Measurements from ENCODE around the gene BANF1. TPM values are rescaled to one million over a fixed set of nuclear protein-coding genes. Genes with fewer than 3 reads are reported as not detected.
A peak's percentile ranks its signal among the peaks of the same experiment; 100 is the strongest.

Gene BANF1
- polyA plus RNA-seq, 1 donor (not counting 4 experiments of a cell fraction or from before 2014, with no cell fraction given), result 154 TPM

DNA sequence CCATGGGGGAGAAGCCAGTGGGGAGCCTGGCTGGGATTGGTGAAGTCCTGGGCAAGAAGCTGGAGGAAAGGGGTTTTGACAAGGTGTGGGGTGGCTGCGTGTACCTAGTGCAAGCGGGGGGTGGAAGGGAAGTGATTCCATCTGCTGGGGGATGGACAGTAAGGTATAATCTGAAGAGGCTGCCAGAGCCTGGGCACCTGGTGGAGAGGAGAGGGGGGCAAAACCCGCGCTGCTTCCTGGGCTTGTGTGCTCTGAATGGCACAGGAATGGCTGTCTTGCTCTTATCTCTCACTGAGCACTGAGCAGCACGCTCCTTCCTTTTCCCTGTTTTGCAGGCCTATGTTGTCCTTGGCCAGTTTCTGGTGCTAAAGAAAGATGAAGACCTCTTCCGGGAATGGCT is 988 bp downstream of the BANF1 start:
- no peak for FAIRE-seq
- dilution Hi-C loops (cut with MboI; ENCODE audit: extremely low pct_ligation_motif_present, low sequenced_read_pairs), result no loop called here

GRCh38 chr11:66004186-66004585 is 1.9 kb downstream of the BANF1 start:
- no peak overlapping the region for H3K27ac ChIP-seq (ENCODE audit: control insufficient read depth, insufficient read depth, low read length)
- dilution Hi-C loops (cut with MboI; ENCODE audit: extremely low pct_ligation_motif_present, low sequenced_read_pairs), result no loop called here
- no peak overlapping the region for H3K9ac ChIP-seq (ENCODE audit: control insufficient read depth, extremely low read depth, insufficient read depth, low read length)
- H3K79me2 ChIP-seq (ENCODE audit: control insufficient read depth, insufficient read depth, low read length), result peaks cover 40% of the 10 kb centered on the region
- peaks cover 15 to 19% of the 10 kb centered on the region in 2 experiments for H3K36me3 ChIP-seq (ENCODE audit: control insufficient read depth in 2 of 2, extremely low read depth in 1 of 2, insufficient read depth in 2 of 2, low read length in 2 of 2)
- peaks cover 2% of the 10 kb centered on the region for H3K9me1 ChIP-seq (ENCODE audit: control insufficient read depth, extremely low read depth, insufficient read depth, low read length)
- H3K4me3 ChIP-seq (ENCODE audit: control insufficient read depth in 2 of 3, extremely low read depth in 1 of 3, insufficient read depth in 2 of 3, low read depth in 1 of 3, low read length in 3 of 3), result no peak overlapping the region
- no peak overlapping the region for H2AFZ ChIP-seq (ENCODE audit: control insufficient read depth, low read length)
- FAIRE-seq, result no peak
- no peak for DNase-seq (ENCODE audit: low read depth, low spot score)
- no peaks in the 10 kb centered on the region for H3K9me3 ChIP-seq (ENCODE audit: control insufficient read depth, low read depth, low read length)
- H3K27me3 ChIP-seq (ENCODE audit: control insufficient read depth, extremely low read depth, insufficient read depth, low read length), result no peaks in the 10 kb centered on the region
- TF ChIP-seq, protein P1, sequence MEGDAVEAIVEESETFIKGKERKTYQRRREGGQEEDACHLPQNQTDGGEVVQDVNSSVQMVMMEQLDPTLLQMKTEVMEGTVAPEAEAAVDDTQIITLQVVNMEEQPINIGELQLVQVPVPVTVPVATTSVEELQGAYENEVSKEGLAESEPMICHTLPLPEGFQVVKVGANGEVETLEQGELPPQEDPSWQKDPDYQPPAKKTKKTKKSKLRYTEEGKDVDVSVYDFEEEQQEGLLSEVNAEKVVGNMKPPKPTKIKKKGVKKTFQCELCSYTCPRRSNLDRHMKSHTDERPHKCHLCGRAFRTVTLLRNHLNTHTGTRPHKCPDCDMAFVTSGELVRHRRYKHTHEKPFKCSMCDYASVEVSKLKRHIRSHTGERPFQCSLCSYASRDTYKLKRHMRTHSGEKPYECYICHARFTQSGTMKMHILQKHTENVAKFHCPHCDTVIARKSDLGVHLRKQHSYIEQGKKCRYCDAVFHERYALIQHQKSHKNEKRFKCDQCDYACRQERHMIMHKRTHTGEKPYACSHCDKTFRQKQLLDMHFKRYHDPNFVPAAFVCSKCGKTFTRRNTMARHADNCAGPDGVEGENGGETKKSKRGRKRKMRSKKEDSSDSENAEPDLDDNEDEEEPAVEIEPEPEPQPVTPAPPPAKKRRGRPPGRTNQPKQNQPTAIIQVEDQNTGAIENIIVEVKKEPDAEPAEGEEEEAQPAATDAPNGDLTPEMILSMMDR (optimal IDR thresholded peaks at IDR 0.05 in 1 of 3, IDR thresholded peaks at IDR 0.05 in 1 of 3, conservative IDR thresholded peaks at IDR 0.05 in 1 of 3; ENCODE audit: extremely low read depth in 1 of 3, insufficient read depth in 2 of 3, low read length in 3 of 3), result no peak
- no peak for TF ChIP-seq EZH2 (IDR thresholded peaks at IDR 0.05; ENCODE audit: low read length)
- H3K4me2 ChIP-seq (ENCODE audit: control insufficient read depth, extremely low read depth, insufficient read depth, low read depth, low read length), result no peak overlapping the region
- peaks cover 26% of the 10 kb centered on the region for H3K4me1 ChIP-seq (ENCODE audit: control insufficient read depth, extremely low read depth, insufficient read depth, low read length)
- H4K20me1 ChIP-seq (ENCODE audit: control insufficient read depth, extremely low read depth, insufficient read depth, low read length), result no peaks in the 10 kb centered on the region

More for the DNA sequence above, 988 bp downstream of the BANF1 start:
- H3K9me1 ChIP-seq (ENCODE audit: control insufficient read depth, extremely low read depth, insufficient read depth, low read length), result peaks cover 2% of the 10 kb centered on the region
- H3K79me2 ChIP-seq (ENCODE audit: control insufficient read depth, insufficient read depth, low read length), result peaks cover 47% of the 10 kb centered on the region
- peaks cover 4% of the 10 kb centered on the region for H4K20me1 ChIP-seq (ENCODE audit: control insufficient read depth, extremely low read depth, insufficient read depth, low read length)
- H3K36me3 ChIP-seq (ENCODE audit: control insufficient read depth in 2 of 2, extremely low read depth in 1 of 2, insufficient read depth in 2 of 2, low read length in 2 of 2), result peaks cover 24 to 28% of the 10 kb centered on the region in 2 experiments
- H3K4me2 ChIP-seq (ENCODE audit: control insufficient read depth, extremely low read depth, insufficient read depth, low read depth, low read length), result peak overlapping the region; percentile 90
- peak overlapping the region; percentile 96 for H3K9ac ChIP-seq (ENCODE audit: control insufficient read depth, extremely low read depth, insufficient read depth, low read length)
- no peak for DNase-seq (ENCODE audit: low read depth, low spot score)
- TF ChIP-seq, protein P1 (optimal IDR thresholded peaks at IDR 0.05 in 1 of 3, IDR thresholded peaks at IDR 0.05 in 1 of 3, conservative IDR thresholded peaks at IDR 0.05 in 1 of 3; ENCODE audit: extremely low read depth in 1 of 3, insufficient read depth in 2 of 3, low read length in 3 of 3), result no peak
- TF ChIP-seq EZH2 (IDR thresholded peaks at IDR 0.05; ENCODE audit: low read length), result no peak
- peak overlapping the region; percentile 91 for H3K27ac ChIP-seq (ENCODE audit: control insufficient read depth, insufficient read depth, low read length)
- no peaks in the 10 kb centered on the region for H3K27me3 ChIP-seq (ENCODE audit: control insufficient read depth, extremely low read depth, insufficient read depth, low read length)
- no peak overlapping the region for H2AFZ ChIP-seq (ENCODE audit: control insufficient read depth, low read length)
- peak overlapping the region; percentile 92 to 100 (median 100) for H3K4me3 ChIP-seq (ENCODE audit: control insufficient read depth in 2 of 3, extremely low read depth in 1 of 3, insufficient read depth in 2 of 3, low read depth in 1 of 3, low read length in 3 of 3)
- no peaks in the 10 kb centered on the region for H3K9me3 ChIP-seq (ENCODE audit: control insufficient read depth, low read depth, low read length)
- H3K4me1 ChIP-seq (ENCODE audit: control insufficient read depth, extremely low read depth, insufficient read depth, low read length), result peaks cover 19% of the 10 kb centered on the region

Data from keratinocyte (primary cell).